Neural progenitor cell (in vitro differentiated cells): Measurements from ENCODE around the gene NCS1.

Experiments
- CTCF ChIP-seq: fragments of 200-600 bp; sonication (generic); IDR thresholded peaks from 2 replicates; pipeline ENCODE4 v1.5.1; 2017; ENCODE audit warnings: antibody characterized with exemption, mild to moderate bottlenecking
- EZH2 ChIP-seq: fragments of 200-600 bp; sonication (generic); IDR thresholded peaks from 2 replicates; pipeline ENCODE4 v1.6.1; 2017; ENCODE audit warnings: antibody characterized with exemption, mild to moderate bottlenecking, moderate library complexity
- EZH2phosphoT487 ChIP-seq: fragments of 200-600 bp; sonication (generic); IDR thresholded peaks from 2 replicates; pipeline ENCODE4 v1.6.1; 2017; ENCODE audit warnings: antibody characterized with exemption

DNA sequence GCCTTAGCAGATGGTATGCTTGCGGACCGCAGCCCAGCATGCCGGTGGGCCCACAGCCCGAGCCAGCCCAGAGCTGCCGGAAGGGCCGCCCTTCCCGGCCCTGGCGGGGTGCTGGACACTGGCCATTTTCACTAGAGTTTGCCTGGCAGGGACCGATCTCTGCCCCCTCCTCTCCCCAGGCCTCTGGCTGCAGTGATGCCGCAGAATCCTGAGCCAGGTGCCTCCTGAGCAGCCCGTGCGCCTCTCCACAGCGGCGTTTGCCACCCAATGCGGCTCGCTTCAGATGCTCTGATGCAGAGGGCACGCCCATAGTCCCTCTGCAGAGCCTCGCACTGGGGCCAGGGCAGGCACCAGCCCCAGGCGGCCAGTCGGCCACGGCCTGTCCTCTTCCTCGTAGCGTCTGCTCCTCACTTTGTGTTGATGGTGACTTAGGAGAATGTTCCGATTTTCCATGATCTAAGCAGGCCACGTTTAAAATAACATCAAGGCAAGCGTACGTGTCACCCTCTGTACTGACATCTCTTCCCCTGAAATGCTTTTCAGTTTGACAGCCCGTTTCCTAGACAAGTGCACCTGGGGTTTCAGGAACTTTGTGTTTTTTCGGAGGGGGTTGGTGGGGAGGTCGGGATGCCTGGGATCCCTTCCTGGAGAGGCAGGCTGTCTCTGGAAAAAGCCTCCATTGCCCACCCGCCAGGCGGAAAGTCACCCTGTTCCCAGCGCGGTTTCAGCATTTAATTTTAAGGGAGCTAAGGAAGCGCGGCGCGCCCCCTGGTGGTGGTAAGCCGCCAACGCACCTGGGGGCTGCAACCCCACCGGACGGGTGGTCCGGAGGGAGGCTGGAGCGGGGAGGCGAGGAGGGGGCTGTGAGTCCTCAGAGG lies 63.6 kb downstream of the NCS1 start:
- TF ChIP-seq CTCF (peak; percentile 96), EZH2phosphoT487 (no peak), EZH2 (no peak)
